Measurements from ENCODE around the gene NDUFB10.

Gene NDUFB10

DNA sequence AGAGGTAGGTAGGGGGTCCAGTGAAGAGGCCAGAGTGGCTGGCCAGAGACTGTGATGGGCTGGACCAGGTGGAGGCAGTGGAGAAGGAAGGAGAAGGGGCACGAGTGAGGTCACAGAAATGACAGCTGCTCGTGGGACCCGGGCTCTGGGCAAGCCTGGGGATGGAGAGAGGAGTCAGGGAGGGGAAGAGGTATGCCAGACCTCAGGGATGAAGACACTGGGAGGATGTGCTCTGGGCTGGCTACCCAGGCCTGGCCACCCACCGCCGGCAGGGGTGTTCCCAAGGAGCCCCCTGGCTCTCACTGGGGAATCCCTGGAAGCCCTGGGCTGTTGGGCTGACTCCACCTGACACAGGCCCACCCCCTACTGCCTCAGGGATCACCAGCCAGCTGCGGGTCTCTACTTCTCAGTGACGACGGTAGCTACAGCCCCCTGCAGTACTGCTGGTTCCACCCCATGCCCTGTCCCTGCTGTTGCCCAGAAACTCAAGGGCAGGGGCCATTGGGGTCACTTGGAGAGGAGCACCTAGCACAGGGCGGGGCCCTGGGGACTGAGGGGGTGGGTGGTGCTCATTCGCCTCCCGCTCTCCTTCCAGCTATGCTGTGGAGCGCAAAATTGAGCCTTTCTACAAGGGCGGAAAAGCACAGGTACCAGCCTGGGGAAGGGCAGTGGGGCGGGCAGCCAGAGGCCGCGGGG, 14.3 kb downstream of the NDUFB10 start:
- DNase-seq, result no peak

DNA sequence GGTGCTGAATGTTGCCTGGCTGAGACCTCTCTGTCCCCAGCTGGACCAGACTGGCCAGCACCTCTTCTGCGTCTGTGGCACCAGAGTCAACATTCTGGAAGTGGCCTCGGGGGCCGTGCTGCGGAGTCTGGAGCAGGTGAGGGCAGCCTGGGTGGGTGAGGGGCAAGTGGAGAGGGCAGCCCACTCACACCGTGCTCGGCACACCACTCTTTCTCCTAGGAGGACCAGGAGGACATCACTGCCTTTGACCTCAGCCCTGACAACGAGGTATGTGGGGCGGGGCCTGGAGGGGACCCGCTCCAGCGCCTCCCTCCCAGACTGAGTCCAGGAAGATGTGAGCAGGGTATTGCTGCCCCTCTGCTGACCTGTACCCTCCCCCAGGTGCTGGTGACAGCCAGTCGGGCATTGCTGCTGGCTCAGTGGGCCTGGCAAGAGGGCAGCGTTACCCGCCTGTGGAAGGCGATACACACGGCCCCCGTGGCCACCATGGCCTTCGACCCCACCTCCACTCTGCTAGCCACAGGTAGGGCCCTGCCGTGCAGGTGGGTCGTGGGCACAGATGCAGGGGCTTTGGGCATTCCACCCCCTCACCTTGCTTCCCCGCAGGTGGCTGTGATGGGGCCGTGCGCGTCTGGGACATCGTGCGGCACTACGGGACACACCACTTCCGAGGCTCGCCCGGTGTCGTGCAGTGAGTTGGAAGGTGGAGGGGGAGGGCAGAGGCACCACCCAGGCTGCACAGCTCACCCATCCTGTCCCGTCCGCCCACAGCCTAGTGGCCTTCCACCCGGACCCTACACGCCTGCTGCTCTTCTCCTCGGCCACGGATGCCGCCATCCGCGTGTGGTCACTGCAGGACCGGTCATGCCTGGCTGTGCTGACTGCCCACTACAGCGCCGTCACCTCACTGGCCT, 15.1 kb downstream of the NDUFB10 start:
- DNase-seq, result no peak

DNA sequence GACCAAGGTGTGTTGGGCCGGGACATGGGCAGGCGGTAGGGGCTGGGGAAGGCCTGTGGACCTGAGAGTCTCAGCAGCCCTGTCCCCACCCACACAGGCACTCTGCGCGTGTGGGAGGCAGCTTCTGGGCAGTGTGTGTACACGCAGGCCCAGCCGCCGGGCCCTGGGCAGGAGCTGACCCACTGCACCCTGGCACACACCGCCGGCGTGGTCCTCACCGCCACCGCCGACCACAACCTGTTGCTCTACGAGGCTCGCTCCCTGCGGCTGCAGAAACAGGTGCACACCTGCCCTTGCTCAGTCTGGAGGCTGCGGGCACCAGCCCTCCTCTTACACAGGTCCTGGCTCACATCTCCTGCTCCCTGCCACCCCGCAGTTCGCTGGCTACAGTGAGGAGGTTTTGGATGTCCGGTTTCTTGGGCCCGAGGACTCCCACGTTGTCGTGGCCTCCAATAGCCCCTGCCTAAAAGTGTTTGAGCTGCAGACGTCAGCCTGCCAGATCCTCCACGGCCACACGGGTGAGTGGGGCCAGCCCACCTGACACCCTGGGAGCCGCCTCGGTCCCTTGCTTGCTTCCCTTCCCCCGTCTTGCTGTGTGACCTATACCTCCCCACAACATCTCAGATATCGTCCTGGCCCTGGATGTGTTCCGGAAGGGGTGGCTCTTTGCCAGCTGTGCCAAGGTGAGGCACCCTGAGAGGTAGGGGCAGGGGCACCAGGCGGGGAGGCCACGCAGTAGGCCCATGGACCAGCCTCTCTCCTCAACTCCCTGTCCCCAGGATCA, 16.3 kb downstream of the NDUFB10 start:
- no peak for DNase-seq

DNA sequence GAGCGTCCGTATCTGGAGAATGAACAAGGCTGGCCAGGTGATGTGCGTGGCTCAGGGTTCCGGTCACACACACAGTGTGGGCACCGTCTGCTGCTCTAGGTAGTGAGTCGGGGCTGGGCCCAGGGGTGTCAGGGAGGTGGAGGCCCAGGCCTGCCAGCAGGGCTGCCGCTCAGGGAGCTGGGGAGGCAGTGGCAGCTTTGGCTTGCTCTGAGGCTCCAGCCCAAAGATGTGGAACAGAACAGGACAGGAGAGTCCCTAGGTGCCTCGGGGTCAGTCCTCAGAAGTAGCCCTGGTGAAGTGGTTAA, 16.8 kb downstream of the NDUFB10 start:
- no peak for DNase-seq

DNA sequence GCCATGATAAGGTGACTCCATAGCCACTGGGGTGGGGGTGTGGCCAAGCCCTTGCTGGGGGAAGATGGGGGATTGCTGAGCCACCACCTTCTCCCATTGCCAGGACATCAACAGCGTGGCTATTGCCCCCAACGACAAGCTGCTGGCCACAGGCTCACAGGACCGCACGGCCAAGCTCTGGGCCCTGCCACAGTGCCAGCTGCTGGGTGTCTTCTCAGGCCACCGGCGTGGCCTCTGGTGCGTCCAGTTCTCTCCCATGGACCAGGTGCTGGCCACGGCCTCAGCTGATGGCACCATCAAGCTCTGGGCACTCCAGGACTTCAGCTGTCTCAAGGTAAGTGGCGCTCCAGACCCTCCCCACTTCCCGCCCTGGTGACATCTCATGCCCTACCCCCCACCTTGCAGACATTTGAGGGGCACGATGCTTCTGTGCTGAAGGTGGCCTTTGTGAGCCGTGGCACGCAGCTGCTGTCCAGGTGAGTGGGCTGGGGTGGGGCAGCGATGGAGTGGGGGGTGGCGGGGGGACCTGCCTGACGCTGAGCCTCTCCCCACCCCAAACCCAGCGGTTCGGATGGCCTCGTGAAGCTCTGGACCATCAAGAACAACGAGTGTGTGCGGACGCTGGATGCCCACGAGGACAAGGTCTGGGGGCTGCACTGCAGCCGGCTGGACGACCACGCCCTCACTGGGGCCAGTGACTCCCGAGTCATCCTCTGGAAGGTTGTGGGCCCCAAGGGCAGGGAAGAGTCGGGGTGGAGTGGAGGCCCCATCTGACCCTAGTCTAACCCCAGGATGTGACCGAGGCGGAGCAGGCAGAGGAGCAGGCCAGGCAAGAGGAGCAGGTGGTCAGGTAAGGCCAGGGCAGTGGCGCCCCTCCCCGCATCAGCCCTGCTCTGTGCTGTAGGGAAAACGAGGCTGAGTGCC, 17.9 kb downstream of the NDUFB10 start:
- DNase-seq, result no peak

DNA sequence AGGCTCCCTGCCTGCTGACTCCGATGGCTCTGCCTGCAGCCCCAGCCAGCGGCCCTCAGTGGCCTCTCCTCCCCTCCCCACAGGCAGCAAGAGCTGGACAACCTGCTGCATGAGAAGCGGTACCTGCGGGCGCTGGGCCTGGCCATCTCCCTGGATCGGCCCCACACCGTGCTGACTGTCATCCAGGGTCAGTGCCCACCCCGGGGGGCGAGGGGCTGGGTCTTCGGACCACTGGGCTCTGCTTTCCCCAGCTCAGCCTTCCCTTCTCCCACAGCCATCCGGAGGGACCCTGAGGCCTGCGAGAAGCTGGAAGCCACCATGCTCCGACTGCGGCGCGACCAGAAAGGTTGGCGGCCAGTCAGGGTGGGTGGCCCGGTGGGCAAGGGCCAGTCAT, 18.5 kb downstream of the NDUFB10 start:
- DNase-seq, result no peak

DNA sequence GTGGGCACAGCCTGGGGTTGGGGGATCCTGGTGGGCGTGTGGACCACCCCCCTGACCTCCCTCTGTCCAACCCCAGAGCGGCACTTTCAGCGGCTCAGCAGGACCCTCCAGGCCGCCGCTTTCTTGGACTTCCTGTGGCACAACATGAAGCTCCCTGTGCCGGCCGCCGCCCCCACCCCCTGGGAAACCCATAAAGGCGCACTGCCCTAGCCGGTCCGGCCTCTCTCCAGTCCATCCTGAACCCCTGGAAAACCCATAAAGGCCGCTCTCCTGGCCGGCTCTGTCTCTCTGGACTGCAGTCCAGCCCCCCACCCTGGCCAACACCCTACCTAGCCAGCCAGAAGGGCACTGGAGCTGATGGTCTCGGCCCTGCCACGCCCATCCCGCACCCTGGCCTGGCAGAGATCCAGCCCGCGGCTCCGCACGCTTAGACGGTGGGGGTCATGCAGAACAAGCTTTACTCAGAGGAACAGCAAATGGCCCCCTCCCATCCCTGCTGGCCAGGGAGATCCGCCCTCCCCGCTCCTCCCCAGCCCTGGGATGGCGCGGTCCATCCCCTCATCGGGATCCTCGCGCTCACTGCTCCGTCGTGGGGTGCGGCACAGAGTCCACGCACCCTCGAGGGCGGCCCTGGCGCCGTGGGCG, 19.3 kb downstream of the NDUFB10 start:
- DNase-seq, result no peak

DNA sequence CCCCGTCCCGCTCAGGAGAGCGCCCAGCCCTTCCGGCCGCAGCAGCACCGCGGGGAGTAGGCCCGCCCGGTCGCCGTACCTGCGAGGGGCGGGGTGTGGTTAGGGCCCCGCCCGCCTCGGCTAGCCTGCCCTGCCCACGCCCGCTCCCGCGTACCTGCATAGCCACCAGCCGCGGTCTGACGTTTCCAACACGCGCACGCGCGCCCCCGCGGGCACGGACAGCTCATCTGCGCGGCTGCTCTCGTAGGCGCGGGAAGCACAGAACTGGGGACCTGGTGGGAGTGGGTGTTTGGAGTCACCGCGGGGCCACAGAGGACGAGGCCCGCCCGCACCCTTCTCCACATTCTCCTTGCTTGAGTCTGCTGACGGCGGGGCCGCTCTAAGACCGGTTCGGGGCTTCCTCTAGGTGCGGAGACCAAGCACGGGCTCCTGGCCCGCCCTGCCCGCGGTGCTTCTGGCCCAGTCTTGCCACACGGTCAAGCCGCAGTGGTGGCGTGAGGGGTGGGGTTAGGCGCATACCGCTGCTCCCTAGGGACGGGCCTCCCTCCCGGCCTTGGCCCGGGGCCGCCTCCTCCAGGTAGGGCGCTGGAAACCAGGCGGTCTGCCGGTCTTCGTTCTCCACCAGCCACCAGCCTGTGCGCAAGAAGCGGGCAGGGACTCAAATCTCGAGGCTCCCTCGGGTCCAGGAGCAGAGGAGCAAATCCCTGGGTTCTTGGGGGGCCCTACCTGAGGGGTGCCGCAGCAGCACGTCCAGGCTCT, 20.1 kb downstream of the NDUFB10 start:
- no peak for DNase-seq

DNA sequence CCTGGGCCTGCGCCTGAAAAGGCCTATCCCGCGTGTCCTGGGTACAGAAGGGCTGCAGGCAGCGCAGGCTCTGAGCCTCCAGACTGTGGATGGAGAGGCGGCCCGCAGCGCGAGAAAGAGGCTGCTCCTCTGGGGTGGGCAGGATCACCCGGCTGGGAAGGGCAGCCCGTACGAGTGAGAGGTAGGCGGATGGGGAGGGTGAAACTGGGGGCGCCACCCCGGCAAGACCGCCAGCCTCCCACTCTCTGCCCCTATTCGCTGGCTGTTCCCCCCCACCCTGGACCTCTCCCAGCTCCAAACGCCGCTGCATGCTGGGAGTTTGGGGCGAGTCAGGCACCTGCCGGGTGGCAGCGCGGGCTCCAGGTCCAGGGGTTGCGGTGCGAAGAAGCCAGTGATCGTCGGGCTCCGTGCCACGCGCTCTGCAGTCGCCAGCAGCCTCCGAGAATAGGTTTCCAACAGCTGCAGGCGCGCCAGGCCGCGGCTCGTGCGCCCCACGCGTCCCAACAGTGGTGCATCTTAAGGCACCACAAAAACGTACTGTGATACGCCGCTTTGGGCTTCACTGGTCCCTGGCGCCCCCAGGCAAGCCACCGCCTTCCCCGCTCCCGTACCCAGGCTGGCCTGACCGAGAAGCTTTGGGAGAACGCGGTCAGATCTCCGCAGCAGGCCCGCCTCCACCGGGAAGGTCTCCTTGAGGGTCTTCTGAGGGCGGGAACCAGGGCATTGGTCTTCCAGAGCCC, 20.9 kb downstream of the NDUFB10 start:
- no peak for DNase-seq

DNA sequence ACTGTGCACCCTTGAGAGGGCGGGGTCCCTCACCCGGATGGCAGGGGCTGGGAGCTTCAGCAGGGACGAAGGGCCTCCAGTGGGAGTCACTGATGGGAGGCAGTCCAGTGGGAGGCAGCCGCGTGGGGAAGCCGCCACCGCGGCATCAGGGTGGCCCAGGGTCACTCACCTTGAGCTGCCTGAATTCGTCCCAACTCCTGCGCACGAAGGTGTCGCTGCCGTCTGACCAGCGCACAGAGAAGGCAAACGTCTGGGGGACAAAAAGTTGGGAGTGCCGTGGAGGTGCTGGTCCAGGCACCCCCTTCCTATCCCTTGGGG, 21.4 kb downstream of the NDUFB10 start:
- DNase-seq, result no peak

DNA sequence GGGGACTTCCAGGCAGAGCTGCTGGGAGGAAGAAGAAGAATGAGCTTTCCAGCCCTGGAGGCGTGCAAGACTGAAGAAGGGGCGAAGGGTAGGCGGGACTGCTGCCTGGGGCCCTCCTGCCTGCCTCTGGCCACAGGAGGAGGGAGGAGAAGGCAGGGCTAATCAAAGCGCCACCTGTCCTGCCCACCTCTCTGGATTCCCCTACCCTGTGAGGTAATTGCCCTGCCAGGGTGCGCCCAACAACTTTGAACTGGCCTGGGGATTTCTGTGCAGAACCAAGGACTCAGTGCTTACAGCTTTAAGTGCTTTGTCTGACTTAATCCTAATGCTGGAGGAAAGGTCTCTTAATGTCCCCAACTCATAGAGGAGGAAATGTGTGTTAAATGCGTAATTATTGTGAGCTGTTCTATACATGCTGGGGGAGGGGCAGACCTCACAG, 22.1 kb downstream of the NDUFB10 start, which contains the start of gene NOXO1:
NOXO1 (minus strand) TSS at position 72 of the 439 bp plus-strand sequence. CDS start 290 bp downstream, outside the sequence.
- no peak for DNase-seq

DNA sequence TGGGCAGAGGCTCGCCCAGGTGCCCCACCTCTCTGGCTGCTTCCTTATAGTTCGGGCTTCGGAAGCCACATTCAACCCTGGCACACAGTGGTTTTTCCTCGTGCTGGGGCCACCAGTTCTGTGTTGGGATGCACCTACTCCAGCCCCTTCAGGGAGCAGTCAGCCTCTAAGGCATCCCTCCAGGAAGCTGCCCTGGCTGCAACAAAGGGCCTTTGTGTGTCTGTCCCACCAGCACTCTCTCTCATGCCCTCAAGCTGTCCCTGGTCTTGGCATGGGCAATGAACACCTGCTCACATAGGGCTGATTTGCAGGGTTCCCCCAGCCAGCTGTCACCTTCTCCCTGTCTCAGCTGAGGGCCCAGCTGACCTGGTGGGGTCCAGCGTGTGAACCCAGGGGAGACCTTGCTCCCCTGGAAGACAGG, 22.7 kb downstream of the NDUFB10 start:
- no peak for DNase-seq

DNA sequence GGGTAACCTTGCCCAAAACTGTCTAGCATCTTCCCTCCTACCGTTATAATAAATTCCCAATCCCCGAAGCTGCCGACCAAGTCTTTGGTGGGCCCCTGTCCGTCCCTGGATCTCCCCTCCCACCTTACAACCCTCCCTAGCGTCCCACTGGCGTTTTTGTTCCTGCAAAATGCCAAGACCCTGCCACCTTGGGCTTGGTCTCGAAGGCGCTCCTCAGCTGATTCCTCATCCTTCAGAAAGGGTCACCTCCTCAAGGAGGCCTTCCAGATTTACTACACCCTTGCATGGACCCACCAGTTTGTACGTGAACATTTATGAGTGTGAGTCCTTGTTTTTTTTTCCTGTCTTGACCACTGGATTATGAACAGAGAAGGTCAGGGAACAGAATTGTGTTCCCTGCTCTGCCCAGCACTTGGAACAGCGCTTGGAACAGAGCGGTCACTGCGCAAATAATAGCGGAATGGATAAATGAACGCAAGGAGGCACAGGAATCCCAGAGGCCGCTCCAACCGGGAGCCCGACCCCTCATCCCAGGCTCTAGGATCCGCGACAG, 23.7 kb downstream of the NDUFB10 start:
- no peak for DNase-seq

DNA sequence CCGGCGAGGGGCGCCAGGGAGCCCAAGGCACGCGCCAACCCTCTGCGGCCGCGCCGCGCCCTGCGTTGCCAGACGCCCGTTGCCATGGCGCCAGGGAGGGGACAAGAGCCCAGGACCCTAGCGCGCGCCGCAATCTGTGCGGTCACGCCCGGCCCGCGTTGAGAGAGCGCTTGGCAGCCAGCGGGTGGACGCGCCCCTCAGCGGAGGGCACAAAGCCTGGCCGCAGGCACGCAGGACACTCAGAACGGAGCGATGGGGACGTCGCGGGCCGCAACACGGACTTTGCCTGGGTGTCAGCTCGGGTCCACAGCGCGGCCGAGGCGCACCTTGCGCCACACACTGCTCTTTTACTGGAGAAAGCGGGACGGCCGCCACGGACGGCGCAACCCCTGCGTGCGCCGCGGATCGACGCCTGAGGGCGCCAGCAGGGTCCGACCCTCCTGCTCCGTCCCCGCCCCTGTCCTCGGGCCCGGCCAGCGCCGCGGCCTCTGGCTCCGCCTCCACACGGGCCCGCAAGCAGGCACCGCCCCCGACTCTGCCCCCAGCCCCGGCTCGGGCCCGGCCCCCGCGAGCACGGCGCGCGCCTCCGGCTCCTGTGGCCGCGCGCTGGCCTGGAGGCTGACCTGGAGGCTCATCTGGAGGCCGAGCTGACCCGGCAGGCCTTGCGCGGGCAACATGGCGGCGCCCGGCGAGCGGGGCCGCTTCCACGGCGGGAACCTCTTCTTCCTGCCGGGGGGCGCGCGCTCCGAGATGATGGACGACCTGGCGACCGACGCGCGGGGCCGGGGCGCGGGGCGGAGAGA, 24.4 kb downstream of the NDUFB10 start, which contains the start of gene GFER:
GFER (plus strand) TSS at position 650 of the 803 bp plus-strand sequence; CDS start at position 676, 26 bp downstream.
- DNase-seq, result peak; percentile 60

DNA sequence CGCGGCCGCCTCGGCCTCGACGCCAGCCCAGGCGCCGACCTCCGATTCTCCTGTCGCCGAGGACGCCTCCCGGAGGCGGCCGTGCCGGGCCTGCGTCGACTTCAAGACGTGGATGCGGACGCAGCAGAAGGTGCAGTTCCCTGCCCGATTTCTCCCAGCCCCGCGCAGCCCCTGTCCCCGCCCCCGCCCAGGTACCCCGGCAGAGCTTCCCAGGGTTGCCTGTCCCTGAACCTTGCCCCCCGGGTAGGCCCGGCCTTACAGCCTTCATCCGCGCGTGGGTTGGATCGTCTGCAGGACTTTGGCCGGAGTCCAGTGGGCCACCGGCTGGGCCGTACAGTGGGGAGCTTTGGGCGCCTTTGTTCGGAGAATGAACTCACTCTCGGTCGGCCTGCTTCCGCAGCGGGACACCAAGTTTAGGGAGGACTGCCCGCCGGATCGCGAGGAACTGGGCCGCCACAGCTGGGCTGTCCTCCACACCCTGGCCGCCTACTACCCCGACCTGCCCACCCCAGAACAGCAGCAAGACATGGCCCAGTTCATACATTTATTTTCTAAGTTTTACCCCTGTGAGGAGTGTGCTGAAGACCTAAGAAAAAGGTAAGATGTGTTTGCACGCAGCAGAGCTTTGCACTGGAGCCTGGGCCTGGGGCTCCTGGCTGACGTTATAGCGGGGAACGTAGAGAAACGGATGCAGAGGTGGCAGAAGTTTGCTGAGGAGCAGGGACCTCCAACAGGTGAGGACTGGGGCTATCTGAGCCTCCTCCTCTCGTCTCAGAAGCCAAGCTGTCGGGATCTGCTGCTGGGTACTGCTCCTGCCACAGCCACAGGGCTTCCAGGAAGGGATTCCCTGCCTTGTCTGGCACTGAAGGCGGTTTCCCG, 25.2 kb downstream of the NDUFB10 start:
- DNase-seq, result no peak

DNA sequence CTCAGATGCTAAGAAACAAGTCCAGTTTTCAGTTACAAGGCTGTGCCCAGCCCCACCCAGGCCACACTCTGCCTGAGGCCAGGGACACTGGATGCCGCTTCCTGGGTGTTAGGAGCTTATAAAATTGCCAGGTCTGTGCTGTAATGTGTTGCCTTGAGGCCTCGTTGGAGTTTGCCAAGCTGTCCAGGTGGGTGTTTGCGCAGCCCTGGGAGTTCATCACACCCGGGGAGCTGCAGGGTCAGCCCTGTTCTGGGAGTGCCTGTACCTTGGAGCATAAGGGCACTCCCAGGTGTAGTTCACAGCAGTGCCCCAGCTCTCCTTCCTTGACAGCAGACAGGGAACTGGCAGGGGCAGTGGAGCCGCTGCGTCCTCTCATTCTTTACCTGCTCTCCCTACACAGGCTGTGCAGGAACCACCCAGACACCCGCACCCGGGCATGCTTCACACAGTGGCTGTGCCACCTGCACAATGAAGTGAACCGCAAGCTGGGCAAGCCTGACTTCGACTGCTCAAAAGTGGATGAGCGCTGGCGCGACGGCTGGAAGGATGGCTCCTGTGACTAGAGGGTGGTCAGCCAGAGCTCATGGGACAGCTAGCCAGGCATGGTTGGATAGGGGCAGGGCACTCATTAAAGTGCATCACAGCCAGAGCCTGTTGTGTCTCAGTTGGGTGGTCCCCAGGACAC, 26.3 kb downstream of the NDUFB10 start:
- DNase-seq, result no peak

DNA sequence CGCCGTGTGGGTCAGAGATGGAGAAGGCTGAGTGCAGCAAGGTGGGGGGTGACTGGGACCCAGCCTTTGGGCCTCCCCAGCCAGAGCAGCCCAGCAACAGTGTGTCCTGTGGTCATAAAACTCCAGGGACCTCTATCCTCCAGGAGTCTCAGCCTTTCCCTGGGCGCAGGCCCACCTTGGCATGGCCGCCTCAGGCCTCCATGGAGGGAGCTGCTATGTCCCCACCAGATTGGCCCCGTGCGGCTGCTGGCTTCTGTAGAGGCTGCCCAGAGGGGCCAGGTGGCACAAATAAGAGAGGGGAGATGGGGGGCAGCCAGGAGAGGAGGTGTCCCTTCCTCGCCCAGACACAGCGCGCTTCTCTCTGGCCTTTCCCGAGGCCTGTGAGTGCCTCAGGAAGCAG, 27.9 kb downstream of the NDUFB10 start:
- DNase-seq, result no peak

Measured in NCI-H187 treated with DMSO at 0.1 percent for 48 hours (cell line).